GM18499 (cell line): ENCODE measurements around the gene HOXD1.

Experiments
- ATAC-seq: cut with Tn5 transposase; IDR thresholded peaks from one replicate; pipeline ENCODE4 v1.9.1; 2021; ENCODE audit warnings: moderate number of reproducible peaks; ENCODE audit not compliant: insufficient read depth, unreplicated experiment

Gene HOXD1

GRCh38 chr2:176152350-176153181 is 35.9 kb upstream of the HOXD1 start:
- no peak for ATAC-seq

GRCh38 chr2:176154576-176155252 is 33.8 kb upstream of the HOXD1 start:
- no peak for ATAC-seq

GRCh38 chr2:176155356-176156044 is 33.0 kb upstream of the HOXD1 start:
- no peak for ATAC-seq

- no peak for ATAC-seq
These were observed 32.1 kb upstream of the HOXD1 start for GRCh38 chr2:176156301-176156806.

- no peak for ATAC-seq
These were observed 31.5 kb upstream of the HOXD1 start, which contains the start of gene HOXD3 for GRCh38 chr2:176156807-176157498. HOXD3 (plus strand) TSS chr2:176157307; CDS start chr2:176169115, 11,808 bp downstream.

GRCh38 chr2:176157499-176158185 is 30.8 kb upstream of the HOXD1 start:
- ATAC-seq = no peak

GRCh38 chr2:176158186-176158591 is 30.3 kb upstream of the HOXD1 start:
- no peak for ATAC-seq

GRCh38 chr2:176158855-176159662 is 29.4 kb upstream of the HOXD1 start:
- no peak for ATAC-seq

- no peak for ATAC-seq
These were observed 28.7 kb upstream of the HOXD1 start for GRCh38 chr2:176159663-176160250.

- ATAC-seq = no peak
These were observed 28.1 kb upstream of the HOXD1 start for GRCh38 chr2:176160251-176160985.

GRCh38 chr2:176160986-176161824 is 27.3 kb upstream of the HOXD1 start:
- ATAC-seq = no peak

- ATAC-seq = no peak
These were observed 26.4 kb upstream of the HOXD1 start for GRCh38 chr2:176161825-176162626.

GRCh38 chr2:176162911-176163671 is 25.4 kb upstream of the HOXD1 start:
- ATAC-seq = no peak

- no peak for ATAC-seq
These were observed 24.8 kb upstream of the HOXD1 start for GRCh38 chr2:176163672-176164056.

- no peak for ATAC-seq
These were observed 24.3 kb upstream of the HOXD1 start for GRCh38 chr2:176164201-176164600.
